HepG2 (cell line): Measurements from ENCODE around the gene LOXL4.

Experiments used
- HNRNPH1 ChIP-seq: fragments of 200-400 bp; formaldehyde crosslinking; optimal IDR thresholded peaks from 2 replicates; pipeline ENCODE3; 2017; ENCODE audit warnings: mild to moderate bottlenecking, low read depth, low read length
- YY1 ChIP-seq: IDR thresholded peaks from 2 replicates; pipeline ENCODE4 v1.6.1; 2011; ENCODE audit warnings: low read length, low read depth, moderate library complexity, mild to moderate bottlenecking; ENCODE audit not compliant: insufficient read depth, insufficient replicate concordance
- ZBTB8A ChIP-seq: sonication (generic); formaldehyde crosslinking; IDR thresholded peaks from 2 replicates; pipeline ENCODE4 v1.4.0; 2020; ENCODE audit warnings: mild to moderate bottlenecking, low read depth, missing genetic modification reagents, borderline replicate concordance
- ZNF777 ChIP-seq: sonication (generic); formaldehyde crosslinking; IDR thresholded peaks from 2 replicates; pipeline ENCODE4 v1.4.0; 2020; ENCODE audit warnings: missing genetic modification reagents

- TF ChIP-seq ZNF777 (no peak), ZBTB8A (no peak), HNRNPH1 (no peak), YY1 (no peak)
These were observed 48.7 kb upstream of the LOXL4 start for GRCh38 chr10:98316661-98317060.
